HFFc6 (cell line): Measurements from ENCODE around the gene CDC73. TPM values are rescaled to one million over a fixed set of nuclear protein-coding genes. Genes with fewer than 3 reads are reported as not detected.
A peak's percentile ranks its signal among the peaks of the same experiment; 100 is the strongest.
"Not testable (repeated sequence)": the region's sequence is repeated elsewhere in the genome, so short reads cannot be mapped to it uniquely, and the experiment has no call there.

Source experiments
- DNase-seq: peaks from one replicate; pipeline ENCODE4 v3.0.0-alpha.2; 2018
- H3K27ac Mint-ChIP-seq: 2 replicates; pipeline ENCODE4 v1.8.0; 2020; ENCODE audit warnings: mild to moderate bottlenecking, mixed read lengths
- H3K27me3 Mint-ChIP-seq: 2 replicates; pipeline ENCODE4 v1.8.0; 2021; ENCODE audit warnings: mild to moderate bottlenecking, moderate library complexity, mixed read lengths; ENCODE audit not compliant: insufficient read depth
- H3K36me3 Mint-ChIP-seq: 2 replicates; pipeline ENCODE4 v1.8.0; 2021; ENCODE audit warnings: low read depth, mixed read lengths
- H3K4me1 Mint-ChIP-seq: 2 replicates; pipeline ENCODE4 v1.8.0; 2020; ENCODE audit warnings: low read depth, mixed read lengths
- H3K4me3 Mint-ChIP-seq: 2 replicates; pipeline ENCODE4 v1.8.0; 2020; ENCODE audit warnings: mild to moderate bottlenecking, moderate library complexity, mixed read lengths
- H3K9me3 Mint-ChIP-seq: 2 replicates; pipeline ENCODE4 v1.8.0; 2020; ENCODE audit warnings: mild to moderate bottlenecking, mixed read lengths
- CTCF ChIP-seq: fragments of 200-600 bp; sonication (generic); IDR thresholded peaks from 2 replicates; pipeline ENCODE4 v1.5.0; 2021; ENCODE audit warnings: antibody characterized with exemption, mild to moderate bottlenecking
- total RNA-seq, 6 experiments: library from RNA; stranded (reverse); fragmentation: NEBNext Ultra II Directional; extraction: Animal tissue kit (Norgen Biotek cat#: 25700); gene quantifications; 2 replicates in 1 of 6; 3 replicates in 5 of 6; pipeline ENCODE4 v1.2.3, GENCODE V29; 2021

Gene CDC73
- total RNA-seq, 6 experiments from 2014 or later = 62.8 to 71.6 (median 65.2) TPM

GRCh38 chr1:193264313-193265065, 142.7 kb downstream of the CDC73 start:
- Mint-ChIP-seq H3K4me3 (no peak overlapping the region), H3K36me3 (peaks cover 29% of the 10 kb centered on the region), H3K4me1 (peaks cover 31% of the 10 kb centered on the region), H3K9me3 (0 out of 2 replicates have a peak, but pooled peaks cover 4% of the 10 kb centered on the region), H3K27me3 (no peaks in the 10 kb centered on the region; the same call in 1 of the 2 replicates), H3K27ac (peak overlapping the region; percentile 10; the same call in 1 of the 2 replicates)
- TF ChIP-seq CTCF = no peak
- DNase-seq = peak; percentile 69

GRCh38 chr1:193265716-193266115, 143.9 kb downstream of the CDC73 start:
- Mint-ChIP-seq H3K9me3 (0 out of 2 replicates have a peak, but pooled peaks cover 4% of the 10 kb centered on the region), H3K27me3 (no peaks in the 10 kb centered on the region; the same call in 1 of the 2 replicates), H3K27ac (no peak overlapping the region)

DNA sequence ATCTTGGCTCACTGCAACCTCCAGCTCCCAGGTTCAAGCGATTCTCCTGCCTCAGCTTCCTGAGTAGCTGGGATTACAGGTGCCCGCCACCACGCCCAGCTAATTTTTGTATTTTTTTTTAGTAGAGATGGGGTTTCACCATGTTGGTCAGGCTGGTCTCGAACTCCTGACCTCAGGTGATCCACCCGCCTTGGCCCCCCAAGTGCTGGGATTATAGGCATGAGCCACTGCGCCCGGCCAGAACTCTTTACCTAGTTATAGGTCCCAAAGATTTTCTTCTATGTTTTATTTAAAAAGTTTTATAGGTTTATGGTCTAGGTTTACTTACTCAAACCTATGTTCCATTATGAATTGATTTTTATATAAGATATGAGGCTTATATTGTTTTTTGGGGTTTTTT, 145.0 kb downstream of the CDC73 start:
- not testable (repeated sequence) for DNase-seq, H3K4me3 Mint-ChIP-seq, H3K9me3 Mint-ChIP-seq, H3K27ac Mint-ChIP-seq, H3K27me3 Mint-ChIP-seq
- Mint-ChIP-seq H3K4me1 (peaks cover 48% of the 10 kb centered on the region), H3K36me3 (peaks cover 36% of the 10 kb centered on the region)

More at GRCh38 chr1:193265716-193266115, 143.9 kb downstream of the CDC73 start:
- no peak overlapping the region for H3K4me3 Mint-ChIP-seq
- DNase-seq = no peak
- H3K4me1 Mint-ChIP-seq = peaks cover 37% of the 10 kb centered on the region
- no peak for TF ChIP-seq CTCF
- peaks cover 29% of the 10 kb centered on the region for H3K36me3 Mint-ChIP-seq

GRCh38 chr1:193270996-193271395, 149.2 kb downstream of the CDC73 start:
- DNase-seq = peak; percentile 66

GRCh38 chr1:193275773-193276172, 153.9 kb downstream of the CDC73 start:
- Mint-ChIP-seq H3K4me3 (no peak overlapping the region), H3K27ac (no peak overlapping the region), H3K9me3 (peaks cover 10% of the 10 kb centered on the region; the same call in 1 of the 2 replicates), H3K36me3 (peaks cover 61% of the 10 kb centered on the region), H3K27me3 (peaks cover 3% of the 10 kb centered on the region), H3K4me1 (peaks cover 16% of the 10 kb centered on the region)
- no peak for DNase-seq
- no peak; the same call in 1 of the 2 replicates for TF ChIP-seq CTCF

More at GRCh38 chr1:193270996-193271395, 149.2 kb downstream of the CDC73 start:
- peak overlapping the region; percentile 17; the same call in 1 of the 2 replicates for H3K27ac Mint-ChIP-seq
- H3K36me3 Mint-ChIP-seq = peaks cover 51% of the 10 kb centered on the region
- no peak overlapping the region for H3K4me3 Mint-ChIP-seq
- no peaks in the 10 kb centered on the region; the same call in none of the 2 replicates for H3K27me3 Mint-ChIP-seq
- H3K4me1 Mint-ChIP-seq = peaks cover 18% of the 10 kb centered on the region
- no peak for TF ChIP-seq CTCF
- peaks cover 10% of the 10 kb centered on the region; the same call in 1 of the 2 replicates for H3K9me3 Mint-ChIP-seq

DNA sequence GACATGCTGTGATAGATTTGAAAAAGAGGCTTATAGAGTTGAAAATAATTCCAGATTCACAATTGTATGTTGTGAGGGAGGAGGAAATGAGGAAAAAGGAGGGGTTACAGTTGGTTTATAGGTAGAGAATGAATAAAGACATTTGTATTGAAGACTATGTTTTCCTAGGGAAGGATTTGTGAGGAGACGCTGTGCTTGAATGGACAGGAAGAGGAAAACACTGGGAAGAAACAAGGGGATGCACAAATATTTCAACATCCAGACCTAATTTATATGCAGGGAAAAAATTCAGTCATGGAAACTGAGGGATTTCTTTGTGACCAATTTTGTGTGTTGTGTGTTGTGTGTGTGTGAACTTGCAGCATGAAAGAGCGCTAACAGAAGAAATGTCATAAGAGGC, 157.1 kb downstream of the CDC73 start:
- Mint-ChIP-seq H3K4me1 (peaks cover 22% of the 10 kb centered on the region), H3K36me3 (peaks cover 38% of the 10 kb centered on the region), H3K27me3 (peaks cover 3% of the 10 kb centered on the region; the same call in 1 of the 2 replicates), H3K27ac (no peak overlapping the region), H3K9me3 (no peaks in the 10 kb centered on the region), H3K4me3 (no peak overlapping the region)
- DNase-seq = no peak
- no peak for TF ChIP-seq CTCF
